Ovary (tissue), 9 donors: ENCODE data around the gene TJP2. TPM values are rescaled to one million over a fixed set of nuclear protein-coding genes. Genes with fewer than 3 reads are reported as not detected.
A peak's percentile ranks its signal among the peaks of the same experiment; 100 is the strongest.

Source experiments
- DNase-seq, 5 donors: peaks; one replicate each; pipeline ENCODE4 v3.0.0-alpha.2; 2019 to 2020
- H3K27ac ChIP-seq, 2 donors: fragments of 200-600 bp; one replicate each; pipeline versions ENCODE4 v1.5.1 to v1.8.0; 2019 to 2022
- H3K27me3 ChIP-seq: fragments of 200-600 bp; one replicate; pipeline ENCODE4 v1.8.0; 2022
- H3K36me3 ChIP-seq: fragments of 200-600 bp; sonication (generic); one replicate; pipeline ENCODE4 v1.5.1; 2019
- H3K4me1 ChIP-seq: one replicate; pipeline ENCODE4 v1.8.1; 2013; ENCODE audit warnings: mild to moderate bottlenecking, moderate library complexity; ENCODE audit not compliant: insufficient read depth
- H3K4me3 ChIP-seq: fragments of 200-600 bp; sonication (generic); one replicate; pipeline ENCODE4 v1.5.1; 2017
- H3K9me3 ChIP-seq, 2 donors: fragments of 200-600 bp in 1 of 2; sonication (generic) in 1 of 2; one replicate each; pipeline versions ENCODE4 v1.5.1 to v1.8.1; 2013 to 2019; ENCODE audit warnings: mild to moderate bottlenecking in 1 of 2, moderate library complexity in 1 of 2
- EP300 ChIP-seq: sonication (generic); formaldehyde crosslinking; IDR thresholded peaks from one replicate; pipeline ENCODE4 v1.6.1; 2017; ENCODE audit warnings: antibody characterized with exemption
- POLR2A ChIP-seq: fragments of 450-650 bp; IDR thresholded peaks from one replicate; pipeline ENCODE4 v1.6.1; 2017; ENCODE audit warnings: antibody characterized with exemption, mild to moderate bottlenecking, moderate library complexity
- WGBS, 3 donors: extraction: QIAGEN DNeasy Blood & Tissue Kit in 1 of 3; methylation state at CpG; one replicate each; pipeline versions ENCODE4 v1.1.5 to v1.1.7; 2013 to 2017; 5-methylcytosine and 5-hydroxymethylcytosine counted together
- intact Hi-C, 4 donors: fragments of 100-400 bp; cut with DNase I; formaldehyde crosslinking; loops; one replicate each; pipeline versions ENCODE4 v1.11.0 to v1.15.1; 2022 to 2023
- polyA plus RNA-seq, 2 donors: library from polyadenylated mRNA; stranded (reverse); fragments of 200-250 nt in 1 of 2; fragments of 350-450 nt in 1 of 2; fragmentation: Illumina TruSeq in 1 of 2; extraction: RNeasy Lipid Tissue Mini Kit (QIAGEN cat#74804) in 1 of 2; gene quantifications; one replicate each; pipeline ENCODE4 v1.2.3, GENCODE V29; 2013 to 2014
- total RNA-seq, 7 donors: library from RNA; depleted of rRNA in 2 of 7; stranded (reverse); fragments of >200 nt in 2 of 7; fragmentation: NEBNext Ultra II Directional in 3 of 7; extraction: Animal tissue kit (Norgen Biotek cat#: 25700) in 3 of 7; gene quantifications; one replicate each; pipeline versions ENCODE4 v1.1.0 to v1.2.4, GENCODE V29; 2016 to 2023
- TF ChIP-seq, protein P1 (sequence below), 3 donors: fragments of 450-650 bp in 2 of 3; fragments of 200-600 bp in 1 of 3; IDR thresholded peaks; one replicate each; pipeline versions ENCODE4 v1.5.1 to v1.8.0; 2016 to 2022; ENCODE audit warnings: antibody characterized with exemption in 3 of 3, mild to moderate bottlenecking in 1 of 3
- donor health status: DM: no; HTN: no; CAD: no; lungs with moderate emphysema.
- donor health status: DM: no; HTN: no; CAD: no.
- donor health status: Bipolar disorder and iron deficiency.
- donor health status: DM: yes; HTN: yes; CAD: no.
- donor health status: DM: no; HTN: no; CAD: no.
- donor health status: DM: yes; HTN: yes; CAD: no.

Gene TJP2
- total and polyA plus RNA-seq, 9 donors: 40.5 to 143 (median 68.5) TPM

DNA sequence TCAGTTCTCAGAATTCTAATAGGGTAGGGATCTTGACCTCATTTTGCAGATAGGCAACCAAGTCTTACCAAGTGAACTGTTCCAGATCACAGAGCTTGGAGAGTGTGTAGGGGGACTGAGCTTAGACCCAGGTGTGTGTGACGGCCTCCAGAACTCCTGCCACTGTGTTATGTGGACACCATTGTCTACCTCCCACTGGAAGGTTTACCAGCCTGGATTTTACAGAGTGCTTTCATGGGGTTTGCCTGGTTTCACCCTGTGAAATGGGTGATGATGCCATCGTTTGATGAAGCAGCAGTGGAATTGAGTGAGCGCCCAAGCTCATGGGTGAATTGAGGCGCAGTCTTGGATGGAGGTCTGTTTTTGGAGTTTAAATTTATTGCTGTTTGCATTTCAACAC, 23.6 kb downstream of the TJP2 start:
- no peak overlapping the region for H3K27ac ChIP-seq
- H3K4me3 ChIP-seq: no peak overlapping the region
- 95 to 99% (median 96%) methylated on average over 4 of the region's 4 CpGs for WGBS, 3 donors
- no peaks in the 10 kb centered on the region for H3K9me3 ChIP-seq
- no peaks in the 10 kb centered on the region for H3K27me3 ChIP-seq
- DNase-seq: no peak
- H3K36me3 ChIP-seq: no peaks in the 10 kb centered on the region
- TF ChIP-seq POLR2A (no peak), EP300 (no peak)
- TF ChIP-seq, protein P1, sequence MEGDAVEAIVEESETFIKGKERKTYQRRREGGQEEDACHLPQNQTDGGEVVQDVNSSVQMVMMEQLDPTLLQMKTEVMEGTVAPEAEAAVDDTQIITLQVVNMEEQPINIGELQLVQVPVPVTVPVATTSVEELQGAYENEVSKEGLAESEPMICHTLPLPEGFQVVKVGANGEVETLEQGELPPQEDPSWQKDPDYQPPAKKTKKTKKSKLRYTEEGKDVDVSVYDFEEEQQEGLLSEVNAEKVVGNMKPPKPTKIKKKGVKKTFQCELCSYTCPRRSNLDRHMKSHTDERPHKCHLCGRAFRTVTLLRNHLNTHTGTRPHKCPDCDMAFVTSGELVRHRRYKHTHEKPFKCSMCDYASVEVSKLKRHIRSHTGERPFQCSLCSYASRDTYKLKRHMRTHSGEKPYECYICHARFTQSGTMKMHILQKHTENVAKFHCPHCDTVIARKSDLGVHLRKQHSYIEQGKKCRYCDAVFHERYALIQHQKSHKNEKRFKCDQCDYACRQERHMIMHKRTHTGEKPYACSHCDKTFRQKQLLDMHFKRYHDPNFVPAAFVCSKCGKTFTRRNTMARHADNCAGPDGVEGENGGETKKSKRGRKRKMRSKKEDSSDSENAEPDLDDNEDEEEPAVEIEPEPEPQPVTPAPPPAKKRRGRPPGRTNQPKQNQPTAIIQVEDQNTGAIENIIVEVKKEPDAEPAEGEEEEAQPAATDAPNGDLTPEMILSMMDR (IDR thresholded peaks at IDR 0.05): no peak
- intact Hi-C loops: loop anchor here in 2 of 4 donors (10.0 kb wide), 2 partner anchors 63 to 73 kb away; no protein-coding TSS in a partner anchor
- peaks cover 12% of the 10 kb centered on the region for H3K4me1 ChIP-seq

DNA sequence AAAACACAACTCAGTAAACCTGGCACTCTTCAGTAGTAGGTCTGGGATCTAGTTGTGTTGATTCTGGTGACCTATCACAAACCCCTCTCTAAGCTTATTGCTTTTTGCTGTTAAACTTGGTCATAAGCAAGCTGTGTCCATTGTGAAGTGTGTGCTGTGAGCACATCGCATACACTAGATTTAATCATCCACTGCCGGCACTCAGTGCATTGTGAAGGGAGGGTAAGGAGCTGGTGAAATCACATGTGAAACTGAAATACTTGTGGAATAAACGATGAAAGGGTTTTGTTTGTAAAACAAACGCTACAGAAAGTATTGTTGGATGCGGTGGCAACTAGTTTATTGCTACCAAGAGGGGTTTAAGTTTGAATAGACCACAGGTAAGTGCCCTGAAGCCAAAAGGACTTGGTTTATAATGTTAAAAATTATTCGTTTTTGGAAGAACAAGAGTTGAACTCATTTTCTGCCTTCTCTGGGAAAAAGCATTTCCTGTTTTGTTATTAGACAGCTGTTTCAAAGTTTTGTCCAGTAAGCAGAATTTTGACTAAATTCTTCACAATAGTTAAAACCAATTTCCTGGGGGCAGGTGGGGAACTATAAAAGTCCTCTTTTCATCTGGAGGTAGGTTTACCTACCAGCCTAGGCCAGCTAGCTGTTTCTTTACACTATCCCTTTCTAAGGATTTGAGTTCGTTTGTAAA, 24.6 kb downstream of the TJP2 start:
- Histone ChIP-seq H3K27ac (peak overlapping the region in 1 of 2 donors; percentile 46), H3K4me3 (no peak overlapping the region), H3K9me3 (no peaks in the 10 kb centered on the region), H3K27me3 (no peaks in the 10 kb centered on the region), H3K4me1 (peaks cover 13% of the 10 kb centered on the region), H3K36me3 (no peaks in the 10 kb centered on the region)
- intact Hi-C loops: loop anchor here in 2 of 4 donors (10.0 kb wide), 2 partner anchors 64 to 74 kb away; no protein-coding TSS in a partner anchor
- 7 to 21% (median 10%) methylated on average over 7 of the region's 7 CpGs for WGBS, 3 donors
- TF ChIP-seq EP300 (no peak), POLR2A (no peak)
- TF ChIP-seq, protein P1 (IDR thresholded peaks at IDR 0.05): no peak
- no peak for DNase-seq

DNA sequence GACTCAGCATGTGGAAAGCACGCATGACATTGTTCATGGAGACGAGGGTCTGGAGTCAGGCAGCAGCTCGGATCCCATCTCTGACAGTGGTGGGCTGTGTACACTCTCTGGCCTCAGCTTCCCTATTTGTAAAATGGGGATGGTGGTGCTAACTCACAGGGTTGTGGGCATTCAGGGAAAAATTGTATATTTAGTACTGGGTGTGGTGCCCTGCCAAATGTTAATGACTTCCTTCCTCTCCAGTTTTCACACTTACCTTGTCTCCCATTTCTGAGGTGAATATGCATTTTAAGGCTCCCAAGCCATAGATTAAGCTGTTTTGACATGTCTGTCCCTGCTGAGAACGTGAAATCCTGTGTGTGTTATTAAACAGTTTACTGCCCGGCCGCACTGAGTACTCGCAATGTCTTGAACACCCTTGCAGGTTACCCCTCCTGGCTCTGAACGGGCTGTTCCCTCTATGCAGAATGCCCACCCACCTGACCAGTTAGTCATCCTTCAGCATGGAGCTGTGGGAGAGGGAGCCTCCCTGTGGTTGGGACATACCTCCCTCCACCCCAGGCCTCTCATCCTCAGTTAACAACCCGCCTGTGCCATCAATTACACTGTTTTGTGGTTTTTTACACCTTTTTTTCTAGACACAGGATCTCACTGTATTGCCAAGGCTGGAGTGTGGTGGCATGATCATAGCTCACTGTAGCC, 25.8 kb downstream of the TJP2 start:
- no peaks in the 10 kb centered on the region for H3K9me3 ChIP-seq
- H3K27ac ChIP-seq: peak overlapping the region in 1 of 2 donors; percentile 46
- H3K36me3 ChIP-seq: no peaks in the 10 kb centered on the region
- H3K4me3 ChIP-seq: no peak overlapping the region
- peaks cover 20% of the 10 kb centered on the region for H3K4me1 ChIP-seq
- peak in 2 of 5 donors; percentile 71 for DNase-seq
- no peaks in the 10 kb centered on the region for H3K27me3 ChIP-seq
- intact Hi-C loops: loop anchor here in 2 of 4 donors (10.0 kb wide), 2 partner anchors 65 to 75 kb away; no protein-coding TSS in a partner anchor
- TF ChIP-seq EP300 (no peak), POLR2A (no peak)
- TF ChIP-seq, protein P1 (IDR thresholded peaks at IDR 0.05): no peak
- whole genome bisulfite sequencing, 3 donors: 61 to 86% (median 74%) methylated on average over 9 of the region's 9 CpGs

DNA sequence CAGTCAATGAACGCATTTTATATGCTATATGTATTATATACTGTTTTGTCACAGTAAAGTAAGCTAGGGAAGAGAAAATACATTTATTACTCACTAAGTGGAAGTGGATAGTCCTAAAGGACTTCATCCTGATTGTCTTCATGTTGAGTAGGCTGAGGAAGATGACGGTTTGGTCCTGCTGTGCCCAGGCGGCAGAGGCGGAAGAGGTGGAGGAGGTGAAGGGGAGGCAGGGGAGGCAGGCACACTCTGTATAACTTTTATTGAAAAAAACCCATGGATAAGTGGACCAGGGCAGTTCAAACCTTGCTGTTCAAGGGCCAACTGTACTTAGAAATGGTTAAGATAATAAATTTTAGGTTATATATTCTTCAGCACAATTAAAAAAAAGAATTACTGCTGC, 28.5 kb downstream of the TJP2 start:
- DNase-seq: no peak
- no peaks in the 10 kb centered on the region for H3K27me3 ChIP-seq
- intact Hi-C loops: no loop called here
- no peaks in the 10 kb centered on the region for H3K9me3 ChIP-seq
- TF ChIP-seq, protein P1 (IDR thresholded peaks at IDR 0.05): no peak
- WGBS, 3 donors: 92 to 97% (median 94%) methylated on average over 4 of the region's 4 CpGs
- no peak overlapping the region for H3K27ac ChIP-seq
- no peak overlapping the region for H3K4me3 ChIP-seq
- peaks cover 24% of the 10 kb centered on the region for H3K4me1 ChIP-seq
- H3K36me3 ChIP-seq: no peaks in the 10 kb centered on the region
